PC-3 (cell line): ENCODE measurements around the gene HEXB. TPM values are rescaled to one million over a fixed set of nuclear protein-coding genes. Genes with fewer than 3 reads are reported as not detected.

ENCODE experiments used
- ATAC-seq: fragments of 200-7000 bp; cut with Tn5 transposase; 2 replicates; pipeline ENCODE4 v1.9.1; 2020; ENCODE audit warnings: mild to moderate bottlenecking, moderate library complexity
- BruUV-seq: library from RNA; stranded (reverse); fragments of 400-500 nt; replicated peaks from 2 replicates; lab custom pipeline; 2021; lab: Mats Ljungman, UMichigan
- CTCF ChIA-PET: fragments of 300-600 bp; sonication (Branson Sonifier 250); formaldehyde crosslinking; loops from one replicate; lab custom pipeline; 2022; ENCODE audit warnings: antibody characterized with exemption; lab: Charles Lee
- POLR2A ChIA-PET: fragments of 300-600 bp; sonication (Branson Sonifier 250); formaldehyde crosslinking; loops from one replicate; lab custom pipeline; 2022; ENCODE audit warnings: antibody characterized with exemption; ENCODE audit not compliant: unreplicated experiment; lab: Charles Lee
- DNase-seq: peaks from one replicate; pipeline ENCODE4 v3.0.0-alpha.2; 2015
- H2AFZ ChIP-seq: fragments of 300-600 bp; sonication (generic); 2 replicates; pipeline ENCODE4 v1.6.0; 2016; ENCODE audit warnings: antibody characterized with exemption, low read length
- H3F3A ChIP-seq: fragments of 300-600 bp; sonication (generic); one replicate; pipeline ENCODE4 v1.6.0; 2017; ENCODE audit warnings: antibody characterized with exemption, low read length, control low read depth, mild to moderate bottlenecking; ENCODE audit not compliant: unreplicated experiment
- H3K27ac ChIP-seq: fragments of 300-600 bp; sonication (generic); 2 replicates; pipeline ENCODE4 v1.5.1; 2016; ENCODE audit warnings: mild to moderate bottlenecking, low read length
- H3K27me3 ChIP-seq: fragments of 300-600 bp; sonication (generic); 2 replicates; pipeline ENCODE4 v1.6.1; 2016; ENCODE audit warnings: low read length, mixed read lengths
- H3K36me3 ChIP-seq: fragments of 300-600 bp; sonication (generic); 2 replicates; pipeline ENCODE4 v1.6.1; 2016; ENCODE audit warnings: low read depth, mixed run types, low read length, mixed read lengths
- H3K4me1 ChIP-seq: fragments of 300-600 bp; sonication (generic); 2 replicates; pipeline ENCODE4 v1.5.1; 2016; ENCODE audit warnings: low read length; ENCODE audit not compliant: insufficient read depth
- H3K4me2 ChIP-seq: fragments of 300-600 bp; sonication (generic); 2 replicates; pipeline ENCODE4 v1.6.0; 2016; ENCODE audit warnings: low read length
- H3K4me3 ChIP-seq: fragments of 300-600 bp; sonication (generic); 2 replicates; pipeline ENCODE4 v1.5.1; 2016; ENCODE audit warnings: mild to moderate bottlenecking, low read length, mixed read lengths
- H3K79me2 ChIP-seq: fragments of 300-600 bp; sonication (generic); 2 replicates; pipeline ENCODE4 v1.6.1; 2017; ENCODE audit warnings: low read length, mixed read lengths
- H3K9ac ChIP-seq: fragments of 300-600 bp; sonication (generic); 2 replicates; pipeline ENCODE4 v1.6.0; 2016; ENCODE audit warnings: mild to moderate bottlenecking, low read length
- H3K9me2 ChIP-seq: fragments of 300-600 bp; sonication (generic); replicated peaks from 2 replicates; pipeline ENCODE4 v1.6.1; 2016; ENCODE audit warnings: mixed run types, low read length, mixed read lengths
- H3K9me3 ChIP-seq: fragments of 300-600 bp; sonication (generic); 2 replicates; pipeline ENCODE4 v1.6.1; 2016; ENCODE audit warnings: low read length, mixed read lengths
- H4K20me1 ChIP-seq: fragments of 300-600 bp; sonication (generic); 2 replicates; pipeline ENCODE4 v1.6.1; 2016; ENCODE audit warnings: low read length, mixed read lengths
- EZH2 ChIP-seq: fragments of 300-600 bp; sonication (generic); IDR thresholded peaks from one replicate; pipeline ENCODE4 v1.6.1; 2017; ENCODE audit warnings: antibody characterized with exemption, mild to moderate bottlenecking, low read length; ENCODE audit not compliant: unreplicated experiment
- EZH2phosphoT487 ChIP-seq: fragments of 300-600 bp; sonication (generic); IDR thresholded peaks from 2 replicates; pipeline ENCODE4 v1.6.1; 2018; ENCODE audit warnings: mild to moderate bottlenecking, antibody characterized with exemption, low read length, borderline replicate concordance
- intact Hi-C: fragments of 100-400 bp; cut with micrococcal nuclease; formaldehyde crosslinking; loops from 2 replicates; pipeline ENCODE4 v1.9.0; 2023
- total RNA-seq: library from RNA; depleted of rRNA; stranded (reverse); fragments of >200 nt; gene quantifications from 2 replicates; pipeline ENCODE4 v1.2.3, GENCODE V29; 2014
- TF ChIP-seq, protein P1 (sequence below): fragments of 300-600 bp; sonication (generic); conservative IDR thresholded peaks from 2 replicates; pipeline ENCODE4 v1.5.1; 2017; ENCODE audit warnings: antibody characterized with exemption, low read depth, mild to moderate bottlenecking, low read length

Gene HEXB
- total RNA-seq, 1 experiment from 2014 or later: 91.5 TPM

DNA sequence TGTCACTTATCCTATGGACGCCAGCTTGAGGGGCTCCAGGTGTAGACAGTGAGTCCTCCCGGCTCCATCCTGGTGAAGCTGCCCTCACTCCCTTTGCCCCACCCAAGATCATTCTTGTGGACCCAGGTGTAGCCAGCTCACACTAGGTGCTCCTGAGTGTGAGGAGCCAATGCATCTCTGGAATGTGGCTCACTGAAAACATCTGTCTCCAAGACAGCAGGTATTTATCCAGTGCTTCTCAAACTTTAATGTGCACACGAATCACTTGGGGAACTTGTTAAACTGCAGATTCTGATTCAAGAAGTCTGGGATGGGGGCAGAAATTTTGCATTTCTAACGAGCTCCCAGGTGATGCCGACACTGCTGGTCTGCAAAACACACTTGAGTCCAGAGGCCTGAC is 31.0 kb upstream of the HEXB start:
- ATAC-seq: no peak
- Histone ChIP-seq H2AFZ (no peak overlapping the region), H3K79me2 (no peaks in the 10 kb centered on the region), H3F3A (no peaks in the 10 kb centered on the region), H3K4me1 (peaks cover 4% of the 10 kb centered on the region; the same call in 1 of the 2 replicates), H3K4me3 (no peak overlapping the region), H4K20me1 (no peaks in the 10 kb centered on the region), H3K4me2 (no peak overlapping the region), H3K27ac (no peak overlapping the region), H3K27me3 (no peaks in the 10 kb centered on the region), H3K9me3 (no peaks in the 10 kb centered on the region), H3K36me3 (no peaks in the 10 kb centered on the region), H3K9me2 (no peaks in the 10 kb centered on the region), H3K9ac (no peak overlapping the region)
- no peak for DNase-seq
- intact Hi-C loops: no loop called here
- TF ChIP-seq, protein P1, sequence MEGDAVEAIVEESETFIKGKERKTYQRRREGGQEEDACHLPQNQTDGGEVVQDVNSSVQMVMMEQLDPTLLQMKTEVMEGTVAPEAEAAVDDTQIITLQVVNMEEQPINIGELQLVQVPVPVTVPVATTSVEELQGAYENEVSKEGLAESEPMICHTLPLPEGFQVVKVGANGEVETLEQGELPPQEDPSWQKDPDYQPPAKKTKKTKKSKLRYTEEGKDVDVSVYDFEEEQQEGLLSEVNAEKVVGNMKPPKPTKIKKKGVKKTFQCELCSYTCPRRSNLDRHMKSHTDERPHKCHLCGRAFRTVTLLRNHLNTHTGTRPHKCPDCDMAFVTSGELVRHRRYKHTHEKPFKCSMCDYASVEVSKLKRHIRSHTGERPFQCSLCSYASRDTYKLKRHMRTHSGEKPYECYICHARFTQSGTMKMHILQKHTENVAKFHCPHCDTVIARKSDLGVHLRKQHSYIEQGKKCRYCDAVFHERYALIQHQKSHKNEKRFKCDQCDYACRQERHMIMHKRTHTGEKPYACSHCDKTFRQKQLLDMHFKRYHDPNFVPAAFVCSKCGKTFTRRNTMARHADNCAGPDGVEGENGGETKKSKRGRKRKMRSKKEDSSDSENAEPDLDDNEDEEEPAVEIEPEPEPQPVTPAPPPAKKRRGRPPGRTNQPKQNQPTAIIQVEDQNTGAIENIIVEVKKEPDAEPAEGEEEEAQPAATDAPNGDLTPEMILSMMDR: no peak
- TF ChIP-seq EZH2phosphoT487: no peak
- TF ChIP-seq EZH2: no peak
- CTCF ChIA-PET: no interaction called here
- BruUV-seq: no TSS peak
- POLR2A ChIA-PET: interaction anchor here (0.5 kb wide), 1 partner anchor 709 kb away, joined by 3 read pairs; no protein-coding TSS in a partner anchor

DNA sequence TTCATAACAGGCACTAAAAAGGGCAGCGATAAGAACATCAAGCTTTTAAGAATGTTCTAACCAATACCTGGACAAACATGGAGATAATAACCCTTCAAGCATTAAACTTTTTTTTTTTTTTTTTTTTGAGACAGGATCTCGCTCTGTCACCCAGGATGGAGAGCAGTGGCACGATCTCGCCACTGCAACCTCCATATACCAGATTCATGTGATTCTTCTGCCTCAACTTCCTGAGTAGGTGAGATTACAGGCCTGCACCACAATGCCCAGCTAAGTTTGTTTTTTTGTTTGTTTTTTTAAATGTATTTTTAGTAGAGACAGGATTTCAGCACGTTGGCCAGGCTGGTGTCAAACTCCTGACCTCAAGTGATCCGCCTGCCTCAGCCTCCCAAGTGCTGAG is 29.8 kb upstream of the HEXB start:
- H3K4me1 ChIP-seq: 0 out of 2 replicates have a peak, but pooled peaks cover 3% of the 10 kb centered on the region
- no TSS peak for BruUV-seq

DNA sequence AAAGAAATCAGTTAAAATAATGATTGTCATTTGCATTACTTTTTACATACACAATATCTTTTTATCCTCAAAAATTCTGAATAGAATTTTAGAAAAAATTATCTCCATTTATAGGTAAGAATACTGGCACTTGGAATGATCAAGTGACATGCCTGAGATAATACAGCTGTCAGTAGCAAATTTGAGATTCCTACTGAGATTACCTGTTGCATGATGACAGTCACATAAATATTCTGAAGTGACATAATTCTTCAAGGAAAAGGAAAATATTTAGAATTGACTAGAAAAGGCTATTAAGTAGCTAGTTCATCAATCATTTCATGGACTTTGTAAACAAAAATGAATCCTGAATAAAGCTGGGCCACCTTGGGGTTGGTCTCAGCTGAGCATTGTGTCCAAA is 29.3 kb upstream of the HEXB start:
- no peaks in the 10 kb centered on the region for H3F3A ChIP-seq
- CTCF ChIA-PET: no interaction called here
- no peak overlapping the region for H3K27ac ChIP-seq
- POLR2A ChIA-PET: interaction anchor here (0.6 kb wide), 1 partner anchor 494 kb away, joined by 8 read pairs; no protein-coding TSS in a partner anchor
- intact Hi-C loops: no loop called here
- BruUV-seq: no TSS peak
- H3K79me2 ChIP-seq: no peaks in the 10 kb centered on the region
- no peaks in the 10 kb centered on the region for H3K36me3 ChIP-seq
- H3K9me3 ChIP-seq: no peaks in the 10 kb centered on the region
- no peak overlapping the region for H2AFZ ChIP-seq
- no peak for TF ChIP-seq EZH2
- TF ChIP-seq EZH2phosphoT487: no peak
- TF ChIP-seq, protein P1: no peak
- DNase-seq (no peak), ATAC-seq (no peak)
- 0 out of 2 replicates have a peak, but pooled peaks cover 5% of the 10 kb centered on the region for H3K4me1 ChIP-seq
- H3K4me3 ChIP-seq: no peak overlapping the region
- H3K9ac ChIP-seq: no peak overlapping the region
- H3K27me3 ChIP-seq: no peaks in the 10 kb centered on the region
- H3K4me2 ChIP-seq: no peak overlapping the region
- H3K9me2 ChIP-seq: no peaks in the 10 kb centered on the region
- H4K20me1 ChIP-seq: no peaks in the 10 kb centered on the region

More for the DNA sequence above, 29.8 kb upstream of the HEXB start:
- no peaks in the 10 kb centered on the region for H3K36me3 ChIP-seq
- no peaks in the 10 kb centered on the region for H3F3A ChIP-seq
- no peak for DNase-seq
- no peaks in the 10 kb centered on the region for H3K9me2 ChIP-seq
- H3K27me3 ChIP-seq: no peaks in the 10 kb centered on the region
- no peak overlapping the region for H3K27ac ChIP-seq
- H2AFZ ChIP-seq: no peak overlapping the region
- ChIA-PET POLR2A (no interaction called here), CTCF (no interaction called here)
- no peaks in the 10 kb centered on the region for H4K20me1 ChIP-seq
- intact Hi-C loops: no loop called here
- no peak for ATAC-seq
- H3K79me2 ChIP-seq: no peaks in the 10 kb centered on the region
- TF ChIP-seq EZH2phosphoT487 (no peak), EZH2 (no peak)
- TF ChIP-seq, protein P1: no peak
- no peaks in the 10 kb centered on the region for H3K9me3 ChIP-seq
- no peak overlapping the region for H3K4me3 ChIP-seq
- no peak overlapping the region for H3K9ac ChIP-seq
- no peak overlapping the region for H3K4me2 ChIP-seq
